NCI-H187 treated with DMSO at 0.1 percent for 48 hours (cell line): Measurements from ENCODE around the gene ELF3.
"Not testable (repeated sequence)": the region's sequence is repeated elsewhere in the genome, so short reads cannot be mapped to it uniquely, and the experiment has no call there.

Source experiments
- DNase-seq: peaks from one replicate; lab custom pipeline; 2025; lab: John Stamatoyannopoulos, UW

ELF3 gene

GRCh38 chr1:202034683-202035462 lies 24.5 kb downstream of the ELF3 start:
- DNase-seq, result no peak

DNA sequence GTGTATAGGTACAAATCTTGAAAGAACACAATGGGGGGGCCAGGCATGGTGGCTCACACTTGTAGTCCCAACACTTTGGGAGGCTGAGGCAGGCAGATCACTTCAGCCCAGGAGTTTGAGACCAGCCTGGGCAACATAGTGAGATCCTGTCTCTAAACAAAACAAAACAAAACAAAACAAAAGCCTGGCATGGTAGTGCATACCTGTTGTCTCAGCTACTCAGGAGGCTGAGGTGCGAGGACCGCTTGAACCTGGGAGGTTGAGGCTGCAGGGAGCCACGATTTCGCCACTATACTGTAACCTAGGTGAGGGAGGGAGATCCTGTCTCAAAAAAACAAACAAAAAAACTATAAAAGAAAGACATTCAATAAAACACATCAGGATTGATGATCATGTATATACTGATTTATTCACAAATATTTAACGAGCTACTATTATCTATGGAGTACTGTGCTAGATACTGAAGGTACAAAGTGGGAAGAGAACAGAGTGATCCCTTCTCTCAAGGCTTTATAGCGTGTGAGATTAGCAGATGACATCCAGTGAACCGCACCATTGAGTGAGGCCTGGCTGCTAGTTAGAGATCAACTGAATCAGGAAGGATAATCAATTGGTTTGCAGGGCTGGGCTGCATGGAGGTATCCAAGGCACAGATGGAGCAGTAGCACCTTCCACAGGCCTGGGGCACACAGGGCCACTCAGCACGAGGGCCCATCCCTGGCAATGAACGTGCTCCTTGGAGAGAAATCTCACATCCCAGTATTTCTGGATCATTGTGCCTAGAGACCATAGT lies 26.4 kb downstream of the ELF3 start:
- DNase-seq, result no peak

DNA sequence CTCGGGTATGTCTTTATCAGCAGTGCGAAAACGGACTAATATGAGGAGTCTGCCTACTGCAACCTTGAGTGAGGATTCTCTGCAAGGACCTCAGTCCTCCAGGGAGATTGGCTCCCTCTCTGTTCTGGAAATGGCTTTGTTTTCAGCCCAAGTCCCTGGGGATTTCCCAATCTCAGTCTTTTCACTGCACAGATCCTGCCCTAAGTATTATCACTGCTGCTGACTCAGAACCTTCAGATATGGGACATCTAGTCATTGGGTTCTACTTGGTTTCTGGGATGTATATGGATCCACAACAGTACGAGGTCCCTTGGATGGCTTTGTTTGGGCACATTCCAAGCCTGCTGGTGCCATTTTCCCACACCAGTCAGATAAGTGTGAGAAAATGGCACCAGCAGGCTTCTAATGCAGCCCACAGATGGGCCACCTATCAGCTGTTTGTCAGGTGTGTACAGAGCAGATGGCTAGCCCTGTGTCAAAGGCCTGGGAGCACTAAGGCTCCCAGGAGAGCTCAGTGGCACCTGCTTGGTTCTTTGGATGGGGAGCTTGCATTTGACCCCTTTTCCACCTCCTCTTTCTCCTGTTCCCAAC lies 27.4 kb downstream of the ELF3 start:
- DNase-seq, result no peak

DNA sequence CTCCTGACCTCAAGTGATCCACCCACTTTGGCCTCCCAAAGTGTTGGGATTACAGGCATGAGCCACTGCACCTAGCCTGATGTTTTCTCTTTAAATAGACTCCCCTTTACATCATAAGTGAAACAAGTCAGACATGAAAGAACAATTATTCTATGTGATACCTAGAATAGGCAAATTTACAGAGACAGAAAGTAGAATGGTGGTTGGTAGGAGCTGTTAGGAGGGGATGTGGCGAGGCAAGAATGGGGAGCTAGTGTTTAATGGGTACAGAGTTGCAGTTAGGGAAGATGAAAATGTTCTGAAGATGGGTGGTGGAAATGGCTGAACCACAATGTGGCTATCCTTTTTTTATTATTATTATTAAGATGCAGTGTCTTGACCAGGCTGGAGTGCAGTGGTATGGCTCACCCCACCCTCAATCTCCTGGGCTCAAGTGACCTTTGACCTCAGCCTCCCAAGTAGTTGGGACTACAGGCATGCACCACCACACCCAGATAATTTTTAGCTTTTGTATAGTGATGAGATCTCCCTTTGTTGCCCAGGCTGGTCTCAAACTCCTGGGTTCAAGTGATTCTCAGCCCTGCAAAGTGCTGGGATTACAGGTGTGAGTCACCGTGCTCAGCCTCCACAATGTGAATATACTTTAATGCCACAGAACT lies 28.4 kb downstream of the ELF3 start:
- no peak for DNase-seq

- DNase-seq, result peak; percentile 90
These were observed 35.3 kb downstream of the ELF3 start for GRCh38 chr1:202045705-202046104.

GRCh38 chr1:202046227-202046626 lies 35.8 kb downstream of the ELF3 start:
- DNase-seq, result peak; percentile 49

DNA sequence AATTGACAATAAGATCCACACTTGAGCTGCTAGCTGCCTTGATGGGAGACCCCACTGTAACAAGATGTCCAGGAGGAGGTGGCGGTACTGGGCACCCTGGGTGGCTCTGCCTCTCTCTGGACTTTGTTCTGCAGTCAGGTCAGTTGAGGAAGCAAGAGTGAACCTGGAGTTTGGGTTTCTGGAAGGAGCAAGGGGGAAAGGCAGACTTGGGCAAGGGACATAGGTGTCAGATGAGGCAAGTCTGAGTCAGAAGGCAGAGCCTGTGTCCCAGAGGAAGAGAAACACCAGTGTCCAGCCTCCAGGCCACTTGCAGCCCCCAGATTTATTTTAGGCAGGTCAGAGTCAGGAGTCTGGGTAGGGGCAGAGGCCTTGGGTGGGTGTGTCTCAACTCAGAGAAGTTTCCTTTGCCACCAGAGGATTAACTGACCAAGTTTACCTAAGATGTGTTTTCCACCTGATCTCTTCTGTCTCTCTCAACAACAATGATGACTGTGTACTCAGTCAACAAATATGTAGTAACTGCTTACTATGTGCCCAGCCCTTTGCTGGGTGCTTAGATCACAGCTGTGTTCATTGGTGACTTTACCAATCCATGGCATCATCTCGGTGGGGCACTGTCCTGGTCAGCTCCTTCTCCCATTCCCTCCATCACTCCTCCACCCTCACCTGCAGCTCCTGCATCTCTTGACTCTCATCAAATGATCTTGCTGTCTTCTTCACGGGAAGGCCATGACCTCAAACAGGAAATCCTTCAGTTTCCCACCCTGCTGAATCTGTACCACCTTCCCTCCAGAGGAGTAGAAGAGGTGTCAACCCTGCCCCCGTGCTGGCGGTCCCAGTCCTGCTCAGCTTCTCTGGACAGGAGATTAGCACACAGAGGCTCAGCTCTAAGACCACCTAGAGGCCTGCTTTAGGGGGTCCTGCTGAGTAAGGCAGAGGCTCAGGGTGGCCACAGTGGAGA lies 36.6 kb downstream of the ELF3 start:
- no peak for DNase-seq

GRCh38 chr1:202047977-202048376 lies 37.6 kb downstream of the ELF3 start:
- no peak for DNase-seq

DNA sequence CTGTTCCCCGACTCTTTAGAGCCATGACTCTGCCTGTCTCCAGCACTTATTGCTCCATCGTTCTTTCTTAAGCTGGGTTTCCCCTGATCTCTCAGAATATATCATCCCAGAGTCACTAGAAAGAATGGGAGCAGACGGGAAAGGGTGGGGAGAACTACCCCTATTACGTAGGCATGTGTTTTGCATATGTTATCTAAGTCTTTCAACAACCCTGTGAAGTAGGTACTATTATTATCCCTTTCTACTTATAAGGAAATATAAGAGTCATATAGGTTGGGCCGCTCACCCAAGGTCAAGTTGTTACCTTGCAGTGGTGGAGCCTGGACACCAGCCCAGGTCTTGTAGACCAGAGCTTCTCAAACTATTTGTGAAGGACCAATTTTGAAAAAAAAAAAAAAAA lies 38.7 kb downstream of the ELF3 start:
- no peak for DNase-seq

DNA sequence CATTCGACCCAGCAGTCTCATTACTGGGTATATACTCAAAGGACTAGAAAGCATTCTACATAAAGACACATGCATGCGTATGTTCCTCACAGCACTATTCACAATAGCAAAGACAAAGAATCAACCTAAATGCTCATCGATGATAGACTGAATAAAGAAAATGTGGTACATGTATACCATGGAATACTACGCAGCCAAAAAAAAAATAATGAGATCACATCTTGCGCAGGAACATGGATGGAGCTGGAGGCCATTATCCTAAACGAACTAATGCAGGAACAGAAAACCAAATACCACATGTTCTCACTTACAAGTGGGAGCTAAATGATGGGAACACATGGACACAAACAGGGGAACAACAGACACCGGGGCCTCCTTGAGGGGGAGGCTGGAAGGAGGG lies 43.7 kb downstream of the ELF3 start:
- no peak for DNase-seq

DNA sequence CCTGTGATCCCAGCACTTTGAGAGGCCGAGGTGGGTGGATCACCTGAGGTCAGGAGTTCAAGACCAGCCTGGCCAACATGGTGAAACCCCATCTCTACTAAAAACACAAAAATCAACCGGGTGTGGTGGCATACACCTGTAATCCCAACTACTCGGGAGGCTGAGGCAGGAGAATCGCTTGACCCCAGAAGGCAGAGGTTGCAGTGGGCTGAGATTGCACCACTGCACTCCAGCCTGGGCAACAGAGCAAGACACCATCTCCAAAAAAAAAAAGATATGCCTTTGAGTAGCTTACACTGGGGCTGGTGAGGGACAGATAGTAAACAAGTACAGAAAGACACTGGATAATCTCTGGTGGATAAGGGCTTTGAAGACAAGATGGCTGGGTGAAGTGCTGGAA lies 44.3 kb downstream of the ELF3 start:
- DNase-seq, result not testable (repeated sequence)

DNA sequence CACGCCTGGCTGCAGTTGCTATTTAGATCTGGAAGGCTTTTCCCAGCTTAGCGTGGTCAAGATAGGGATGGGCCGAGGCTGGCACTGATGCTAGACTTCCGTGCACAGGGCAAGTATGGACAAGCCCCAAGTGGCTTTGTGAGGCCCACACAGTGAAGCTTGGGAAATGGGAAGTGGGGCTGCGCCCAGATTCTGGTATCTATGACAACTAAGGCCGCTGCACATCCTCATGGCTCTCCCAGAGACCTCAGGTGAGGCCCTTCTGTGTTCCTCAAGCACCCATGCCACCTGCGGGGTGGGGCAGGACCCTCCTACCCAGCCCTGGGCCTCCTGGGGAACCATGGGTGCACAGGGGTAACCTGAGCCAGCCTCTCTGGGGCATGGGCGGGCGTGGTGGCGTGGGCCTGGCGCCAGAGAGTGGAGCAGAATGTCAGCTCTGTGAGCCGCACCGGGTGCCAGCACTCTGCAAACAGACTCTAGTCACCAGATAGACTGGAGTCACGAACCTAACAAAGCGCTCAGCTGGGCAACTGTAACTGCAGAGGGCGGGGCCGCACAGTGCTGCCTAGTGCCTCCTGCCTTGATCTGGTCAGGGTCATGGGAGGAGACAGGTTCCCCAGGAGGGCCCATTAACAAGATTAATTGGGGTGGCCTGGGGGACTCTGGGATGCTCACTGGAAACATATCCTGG lies 46.4 kb downstream of the ELF3 start:
- DNase-seq, result peak; percentile 87

GRCh38 chr1:202057335-202057704 lies 46.9 kb downstream of the ELF3 start:
- not testable (repeated sequence) for DNase-seq

- DNase-seq, result no peak
These were observed 47.9 kb downstream of the ELF3 start for GRCh38 chr1:202058001-202058908.

DNA sequence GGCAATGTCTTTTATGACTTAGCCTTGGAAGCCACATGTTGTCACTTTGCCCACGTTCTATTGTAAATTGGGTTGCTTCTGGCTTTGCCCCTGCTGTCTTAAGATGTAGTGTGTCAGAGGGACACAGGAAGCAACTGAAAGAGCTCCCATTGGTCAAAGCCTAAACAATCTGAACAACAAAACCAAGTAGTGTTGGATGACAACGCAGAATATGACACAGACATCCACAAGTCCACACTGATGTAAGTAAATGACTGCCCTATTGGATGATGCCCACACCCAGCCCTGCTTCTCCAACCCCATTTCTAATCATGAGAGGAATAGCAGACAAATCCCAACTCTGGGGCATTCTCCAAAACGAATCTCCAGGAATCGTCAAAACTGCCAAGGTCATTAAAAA lies 50.7 kb downstream of the ELF3 start:
- DNase-seq, result no peak

DNA sequence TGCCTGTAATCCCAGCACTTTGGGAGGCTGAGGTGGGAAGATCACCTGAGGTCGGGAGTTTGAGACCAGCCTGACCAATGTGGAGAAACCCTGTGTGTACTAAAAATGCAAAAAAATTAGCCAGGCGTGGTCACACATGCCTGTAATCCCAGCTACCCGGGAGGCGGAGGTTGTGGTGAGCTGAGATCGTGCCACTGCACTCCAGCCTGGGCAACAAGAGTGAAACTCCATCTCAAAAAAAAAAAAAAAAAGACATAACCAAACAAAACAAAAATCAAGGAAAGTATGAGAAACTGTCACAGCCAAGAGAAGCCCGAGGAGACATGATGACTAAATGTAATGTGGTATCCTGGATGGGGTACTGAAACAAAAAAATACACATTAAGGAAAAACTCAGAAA lies 51.4 kb downstream of the ELF3 start:
- not testable (repeated sequence) for DNase-seq

DNA sequence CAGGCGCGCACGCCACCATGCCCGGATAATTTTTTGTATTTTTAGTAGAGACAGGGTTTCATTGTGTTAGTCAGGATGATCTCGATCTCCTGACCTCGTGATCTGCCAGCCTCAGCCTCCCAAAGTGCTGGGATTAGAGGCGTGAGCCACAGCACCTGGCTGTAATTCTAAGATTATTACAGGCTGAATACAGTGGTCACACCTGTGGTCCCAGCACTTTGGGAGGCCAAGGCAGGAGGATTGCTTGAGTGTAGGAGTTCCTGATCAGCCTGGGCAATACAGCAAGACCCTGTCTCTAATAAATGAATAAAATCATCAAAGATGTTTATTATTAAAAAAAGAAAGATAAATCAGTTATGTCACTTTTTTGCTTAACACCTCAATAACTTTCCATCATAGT lies 52.2 kb downstream of the ELF3 start:
- DNase-seq, result not testable (repeated sequence)

DNA sequence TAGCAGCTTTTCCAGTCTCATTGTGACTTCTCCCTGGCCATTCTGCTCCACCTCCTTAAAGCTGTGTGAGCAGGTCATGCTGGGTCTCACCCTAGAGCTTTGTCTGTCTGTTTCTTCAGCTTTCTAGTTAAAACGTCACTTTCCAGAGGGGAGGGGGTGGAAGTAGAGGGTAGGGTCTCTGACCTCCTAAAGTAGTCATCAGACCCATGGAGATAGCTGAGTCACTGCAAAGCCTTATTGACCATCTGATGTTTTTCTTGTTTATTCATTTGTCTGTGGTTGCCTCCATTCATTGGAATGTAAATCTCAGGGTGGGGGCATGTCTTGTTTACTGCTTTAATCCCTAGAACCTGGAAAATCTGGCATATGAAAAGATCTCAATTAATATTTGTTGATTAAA lies 52.7 kb downstream of the ELF3 start:
- DNase-seq, result no peak

GRCh38 chr1:202064889-202065312 lies 54.5 kb downstream of the ELF3 start:
- not testable (repeated sequence) for DNase-seq
